ENCODE measurements around the gene SHROOM4. TPM values are rescaled to one million over a fixed set of nuclear protein-coding genes. Genes with fewer than 3 reads are reported as not detected.

SHROOM4 gene
- total RNA-seq, 3 donors from 2014 or later: 6.9 to 13.8 (median 12.5) TPM

DNA sequence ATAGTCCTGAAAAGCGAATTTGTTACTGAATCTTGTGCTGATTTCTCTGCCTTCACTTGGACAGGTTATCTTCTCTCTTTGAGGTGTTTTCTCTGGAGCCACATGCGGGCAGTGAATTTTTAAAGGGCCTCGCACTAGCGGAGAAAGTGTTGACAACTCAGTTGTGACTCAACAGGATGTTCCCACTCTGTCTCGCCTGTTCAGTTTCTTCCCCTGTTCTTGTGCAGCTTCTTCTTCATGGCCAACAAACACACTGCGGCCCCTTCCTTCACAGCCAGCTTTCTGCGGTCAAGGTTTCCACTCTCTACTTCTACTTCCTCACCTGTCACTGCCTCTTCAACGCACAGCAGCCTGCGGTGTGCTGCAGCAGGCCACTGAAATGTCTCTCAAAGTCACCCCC is 1.1 kb upstream of the SHROOM4 start:
- intact Hi-C loops (cut with DNase I; ENCODE audit: low total_unique reads): no loop called here
- peak overlapping the region; percentile 69 to 77 for H3K27ac ChIP-seq
- H3K9me3 ChIP-seq: no peaks in the 10 kb centered on the region
- no peak overlapping the region for H3K4me3 ChIP-seq
- DNase-seq (ENCODE audit: low spot score in 2 of 2): no peak
- peaks cover 0 to 42% of the 10 kb centered on the region in 2 donors for H3K27me3 ChIP-seq
- no peaks in the 10 kb centered on the region for H3K36me3 ChIP-seq
- TF ChIP-seq POLR2A (IDR thresholded peaks at IDR 0.05) (no peak), POLR2AphosphoS5 (IDR thresholded peaks at IDR 0.05) (no peak)
- TF ChIP-seq, protein P1, sequence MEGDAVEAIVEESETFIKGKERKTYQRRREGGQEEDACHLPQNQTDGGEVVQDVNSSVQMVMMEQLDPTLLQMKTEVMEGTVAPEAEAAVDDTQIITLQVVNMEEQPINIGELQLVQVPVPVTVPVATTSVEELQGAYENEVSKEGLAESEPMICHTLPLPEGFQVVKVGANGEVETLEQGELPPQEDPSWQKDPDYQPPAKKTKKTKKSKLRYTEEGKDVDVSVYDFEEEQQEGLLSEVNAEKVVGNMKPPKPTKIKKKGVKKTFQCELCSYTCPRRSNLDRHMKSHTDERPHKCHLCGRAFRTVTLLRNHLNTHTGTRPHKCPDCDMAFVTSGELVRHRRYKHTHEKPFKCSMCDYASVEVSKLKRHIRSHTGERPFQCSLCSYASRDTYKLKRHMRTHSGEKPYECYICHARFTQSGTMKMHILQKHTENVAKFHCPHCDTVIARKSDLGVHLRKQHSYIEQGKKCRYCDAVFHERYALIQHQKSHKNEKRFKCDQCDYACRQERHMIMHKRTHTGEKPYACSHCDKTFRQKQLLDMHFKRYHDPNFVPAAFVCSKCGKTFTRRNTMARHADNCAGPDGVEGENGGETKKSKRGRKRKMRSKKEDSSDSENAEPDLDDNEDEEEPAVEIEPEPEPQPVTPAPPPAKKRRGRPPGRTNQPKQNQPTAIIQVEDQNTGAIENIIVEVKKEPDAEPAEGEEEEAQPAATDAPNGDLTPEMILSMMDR (IDR thresholded peaks at IDR 0.05): no peak
- no peaks in the 10 kb centered on the region for H3K4me1 ChIP-seq

DNA sequence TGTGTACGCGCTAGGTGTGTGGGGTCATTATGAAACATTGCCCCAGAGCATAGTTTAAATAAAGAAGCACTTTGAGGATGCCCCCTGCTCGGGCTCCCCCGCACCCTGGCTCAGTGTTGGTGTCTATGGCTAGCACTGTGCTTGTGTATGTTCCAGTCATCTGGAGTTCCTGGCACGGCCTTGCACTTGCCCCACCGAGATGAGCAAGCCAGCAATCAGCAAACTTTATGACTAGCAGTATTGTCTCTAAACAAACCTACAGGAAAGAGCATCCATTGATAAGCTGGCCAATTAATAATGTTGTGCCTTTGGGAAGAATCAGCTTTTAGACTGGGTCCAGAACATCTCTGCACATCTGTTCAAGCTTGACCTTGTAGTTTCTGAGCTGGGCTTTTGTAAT is 707 bp upstream of the SHROOM4 start:
- DNase-seq (ENCODE audit: low spot score in 2 of 2): no peak
- peak overlapping the region; percentile 69 to 77 for H3K27ac ChIP-seq
- intact Hi-C loops (cut with DNase I; ENCODE audit: low total_unique reads): no loop called here
- H3K9me3 ChIP-seq: no peaks in the 10 kb centered on the region
- no peaks in the 10 kb centered on the region for H3K4me1 ChIP-seq
- peak overlapping the region; percentile 47 to 72 (median 58) for H3K4me3 ChIP-seq
- peaks cover 0 to 46% of the 10 kb centered on the region in 2 donors for H3K27me3 ChIP-seq
- TF ChIP-seq, protein P1 (IDR thresholded peaks at IDR 0.05): no peak
- TF ChIP-seq POLR2AphosphoS5 (IDR thresholded peaks at IDR 0.05) (no peak), POLR2A (IDR thresholded peaks at IDR 0.05) (no peak)
- no peaks in the 10 kb centered on the region for H3K36me3 ChIP-seq

DNA sequence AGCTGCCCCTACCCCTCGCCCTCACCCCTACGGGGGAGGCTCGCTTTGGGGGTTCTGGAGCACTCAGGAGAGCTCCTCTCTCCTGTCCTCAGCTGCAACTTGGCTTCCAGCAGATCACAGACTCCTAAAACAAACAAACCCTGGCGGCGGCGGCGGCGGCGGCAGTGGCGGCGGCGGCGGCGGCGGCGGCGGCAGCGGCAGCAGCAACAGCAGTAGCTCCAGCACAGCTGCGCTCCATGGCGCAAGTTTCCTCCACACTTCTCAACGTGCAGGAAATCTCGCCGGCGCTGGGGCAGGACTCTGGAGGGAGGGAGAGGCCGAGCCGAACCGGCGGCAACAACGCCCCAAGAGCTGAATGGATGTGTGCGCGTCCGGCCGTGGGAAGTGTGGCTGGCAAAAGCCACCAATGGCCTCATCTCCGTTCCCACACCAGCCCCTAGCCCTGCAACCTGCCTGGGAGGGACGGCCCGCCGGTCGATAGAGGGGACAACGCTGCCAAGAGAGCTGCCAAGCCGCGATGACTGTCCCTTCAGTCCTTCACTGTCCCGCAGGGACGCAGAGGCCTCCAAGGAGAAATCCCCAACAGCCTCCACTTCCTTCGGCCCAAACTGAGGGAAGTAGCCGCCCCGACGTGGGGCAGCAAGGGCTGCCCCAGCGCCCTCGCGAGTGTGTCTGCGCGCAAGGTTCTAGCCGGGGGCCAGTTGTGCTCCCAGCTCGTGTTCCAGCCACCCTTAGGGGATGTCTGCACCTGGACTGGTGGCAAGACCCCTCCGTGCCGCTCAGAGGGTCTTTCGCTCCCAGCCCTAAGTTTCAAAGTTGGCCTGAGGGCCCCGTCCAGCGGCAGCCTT is 775 bp downstream of the SHROOM4 start:
- Histone ChIP-seq H3K27ac (peak overlapping the region; percentile 69 to 77), H3K9me3 (no peaks in the 10 kb centered on the region), H3K36me3 (no peaks in the 10 kb centered on the region), H3K4me1 (no peaks in the 10 kb centered on the region), H3K4me3 (peak overlapping the region; percentile 47 to 72 (median 58)), H3K27me3 (peaks cover 0 to 57% of the 10 kb centered on the region in 2 donors)
- TF ChIP-seq POLR2A (IDR thresholded peaks at IDR 0.05) (no peak), POLR2AphosphoS5 (IDR thresholded peaks at IDR 0.05) (no peak)
- TF ChIP-seq, protein P1 (IDR thresholded peaks at IDR 0.05): no peak
- peak in 1 of 2 donors; percentile 46 for DNase-seq (ENCODE audit: low spot score in 2 of 2)
- intact Hi-C loops (cut with DNase I; ENCODE audit: low total_unique reads): no loop called here

DNA sequence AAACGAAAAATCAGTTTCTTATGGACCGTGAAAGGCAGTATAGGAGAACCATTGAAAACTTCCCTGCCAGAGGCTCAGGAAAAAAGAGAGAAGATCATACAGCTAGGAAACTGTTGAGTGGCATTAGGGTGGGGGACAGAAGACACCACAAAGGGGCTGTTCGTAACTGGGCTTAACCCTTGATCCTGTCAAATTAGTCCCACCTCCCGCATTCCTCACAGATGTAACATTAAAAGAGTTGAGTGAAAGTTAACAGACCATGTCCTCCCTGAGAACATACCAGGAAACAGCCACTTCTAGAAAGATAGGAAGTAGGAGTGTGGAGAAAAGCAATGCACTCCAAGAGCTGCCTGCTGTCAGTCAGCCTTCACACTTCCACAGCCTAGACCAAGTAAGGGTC is 8.7 kb downstream of the SHROOM4 start:
- H3K4me1 ChIP-seq: no peaks in the 10 kb centered on the region
- H3K9me3 ChIP-seq: no peaks in the 10 kb centered on the region
- no peaks in the 10 kb centered on the region for H3K36me3 ChIP-seq
- H3K4me3 ChIP-seq: no peak overlapping the region
- H3K27me3 ChIP-seq: peaks cover 0 to 49% of the 10 kb centered on the region in 2 donors
- H3K27ac ChIP-seq: no peak overlapping the region
- TF ChIP-seq, protein P1 (IDR thresholded peaks at IDR 0.05): no peak
- TF ChIP-seq POLR2A (IDR thresholded peaks at IDR 0.05) (no peak), POLR2AphosphoS5 (IDR thresholded peaks at IDR 0.05) (no peak)
- intact Hi-C loops (cut with DNase I; ENCODE audit: low total_unique reads): no loop called here
- DNase-seq (ENCODE audit: low spot score in 2 of 2): no peak

DNA sequence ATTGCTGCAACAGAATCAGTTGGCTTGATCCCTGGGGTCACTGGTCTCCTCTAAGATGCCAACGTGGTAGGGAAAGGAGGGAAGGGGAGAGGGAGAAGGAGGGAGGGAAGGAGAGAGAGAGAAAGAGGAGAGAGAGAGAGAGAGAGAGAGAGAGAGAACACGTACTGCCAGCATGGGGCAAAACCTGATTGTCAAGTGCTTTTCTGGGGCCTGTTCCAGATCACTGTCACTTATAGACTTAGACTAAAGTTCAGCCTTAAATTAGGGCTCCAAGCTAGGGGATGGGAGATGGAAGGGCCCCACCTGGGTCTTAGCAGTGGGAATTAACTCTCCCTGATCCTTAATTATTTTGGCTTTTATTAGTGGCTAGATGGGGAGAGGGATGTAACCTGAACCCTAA is 12.9 kb downstream of the SHROOM4 start:
- TF ChIP-seq, protein P1 (IDR thresholded peaks at IDR 0.05): no peak
- TF ChIP-seq POLR2A (IDR thresholded peaks at IDR 0.05) (no peak), POLR2AphosphoS5 (IDR thresholded peaks at IDR 0.05) (no peak)
- Histone ChIP-seq H3K9me3 (no peaks in the 10 kb centered on the region), H3K27ac (no peak overlapping the region), H3K4me1 (no peaks in the 10 kb centered on the region), H3K4me3 (no peak overlapping the region), H3K27me3 (peaks cover 0 to 45% of the 10 kb centered on the region in 2 donors), H3K36me3 (no peaks in the 10 kb centered on the region)
- no peak for DNase-seq (ENCODE audit: low spot score in 2 of 2)
- intact Hi-C loops (cut with DNase I; ENCODE audit: low total_unique reads): no loop called here

Measured in breast epithelium (tissue), 4 donors.